GM10847 (cell line): ENCODE measurements around the gene TTC6.

ENCODE experiments used
- POLR2A ChIP-seq: IDR thresholded peaks from 2 replicates; pipeline ENCODE4 v1.6.1; 2011; ENCODE audit not compliant: insufficient read length; ENCODE audit errors: extremely low read depth

The TTC6 gene

GRCh38 chr14:37591941-37592481 lies 3.4 kb upstream of the TTC6 start:
- no peak for TF ChIP-seq POLR2A

- TF ChIP-seq POLR2A, result no peak
Measured at GRCh38 chr14:37592482-37593408, 2.7 kb upstream of the TTC6 start.

DNA sequence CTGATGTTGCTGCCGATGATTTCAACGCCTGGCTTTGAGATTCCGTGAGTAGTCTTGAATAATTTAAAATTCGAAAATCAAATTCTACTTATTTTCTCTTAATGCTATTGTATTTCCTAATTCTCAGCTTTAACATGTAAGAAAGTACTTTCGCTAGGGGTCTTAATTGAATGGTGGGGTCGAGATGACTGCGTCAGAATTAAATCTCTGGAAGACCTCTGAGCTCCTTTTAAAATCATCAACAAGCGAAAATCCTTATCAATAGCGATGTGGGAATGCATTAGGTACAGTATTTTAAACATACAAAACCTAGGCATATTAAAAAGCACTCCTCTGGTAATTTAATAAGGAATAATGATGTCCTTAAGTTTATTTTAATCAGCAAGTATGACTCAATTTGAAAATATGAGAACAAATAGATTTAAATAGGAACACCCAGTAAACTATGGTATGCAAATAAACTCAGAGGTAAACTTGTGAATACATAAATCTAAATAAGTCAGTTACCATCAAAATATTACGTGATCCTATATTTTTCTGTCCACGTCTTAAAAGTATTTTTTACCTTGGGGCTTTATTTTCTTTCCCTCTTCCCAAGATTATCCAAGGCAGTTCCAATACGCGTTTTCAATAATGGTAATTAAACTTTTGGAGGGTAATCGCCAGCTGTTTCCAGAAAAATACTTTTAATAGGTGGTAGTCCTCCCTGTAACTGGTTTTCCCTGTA lies 1.8 kb upstream of the TTC6 start:
- TF ChIP-seq POLR2A, result no peak

DNA sequence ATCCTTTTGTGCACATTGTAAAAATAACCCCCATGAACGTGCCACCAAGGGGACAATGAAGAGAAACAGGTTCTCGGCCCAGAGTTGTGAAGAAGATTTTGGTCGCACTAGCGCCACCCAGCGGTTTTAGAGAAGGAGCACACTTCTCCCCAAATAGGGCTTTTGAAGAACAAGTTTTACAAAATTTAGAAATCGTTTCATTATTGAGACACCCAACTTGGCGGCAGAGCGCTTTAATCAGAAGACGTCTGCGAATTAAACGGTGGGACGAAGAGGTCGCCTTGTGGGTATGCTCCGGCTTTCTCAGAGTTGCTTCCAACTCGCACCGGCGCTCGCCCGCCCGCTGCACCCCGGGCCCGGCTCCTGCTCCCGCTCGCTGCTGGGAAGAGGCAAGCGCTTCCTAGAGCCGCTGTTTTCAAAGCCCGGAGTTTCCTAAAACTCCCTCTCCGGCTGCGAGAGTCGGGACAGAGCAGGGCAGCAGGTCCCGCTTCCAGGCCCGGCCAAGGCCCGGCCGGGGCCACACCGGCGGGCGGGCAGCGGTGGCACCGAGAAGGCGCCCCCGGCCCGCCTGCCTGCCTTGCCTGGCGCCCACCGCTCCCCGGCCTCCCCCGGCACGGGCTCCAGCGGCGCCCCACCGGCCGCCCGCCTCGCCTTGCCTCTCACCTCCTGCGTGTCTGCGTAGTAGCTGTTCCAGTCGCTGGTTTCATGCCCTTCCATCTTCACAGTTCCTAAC lies 1.0 kb upstream of the TTC6 start:
- TF ChIP-seq POLR2A, result no peak

- TF ChIP-seq POLR2A, result no peak
Measured at GRCh38 chr14:37595809-37596621, 586 bp downstream of the TTC6 start.

GRCh38 chr14:37596790-37597472 lies 1.5 kb downstream of the TTC6 start:
- no peak for TF ChIP-seq POLR2A

DNA sequence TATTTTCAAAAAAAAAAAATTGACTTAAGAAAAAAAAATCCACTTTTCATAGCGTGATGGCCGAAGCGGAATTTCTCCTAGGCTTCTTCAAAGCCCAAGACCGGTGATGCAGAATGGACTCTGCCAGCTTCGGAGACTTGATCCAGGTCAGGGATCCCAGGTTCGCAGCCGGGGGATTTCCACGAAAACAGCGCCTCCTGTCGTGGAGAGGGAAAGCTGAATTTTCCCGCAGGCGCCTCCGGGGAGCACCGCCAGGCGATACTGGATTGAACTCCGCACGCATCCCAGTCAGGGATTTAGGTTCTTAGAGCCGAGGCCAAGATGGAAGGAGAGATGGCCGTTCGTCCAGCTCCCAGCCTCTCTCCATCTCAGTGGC lies 2.1 kb downstream of the TTC6 start:
- TF ChIP-seq POLR2A, result no peak

- no peak for TF ChIP-seq POLR2A
Measured at GRCh38 chr14:37597914-37598746, 2.7 kb downstream of the TTC6 start.

GRCh38 chr14:37598747-37599506 lies 3.5 kb downstream of the TTC6 start:
- TF ChIP-seq POLR2A, result no peak

GRCh38 chr14:37599507-37600368 lies 4.3 kb downstream of the TTC6 start:
- TF ChIP-seq POLR2A, result no peak

DNA sequence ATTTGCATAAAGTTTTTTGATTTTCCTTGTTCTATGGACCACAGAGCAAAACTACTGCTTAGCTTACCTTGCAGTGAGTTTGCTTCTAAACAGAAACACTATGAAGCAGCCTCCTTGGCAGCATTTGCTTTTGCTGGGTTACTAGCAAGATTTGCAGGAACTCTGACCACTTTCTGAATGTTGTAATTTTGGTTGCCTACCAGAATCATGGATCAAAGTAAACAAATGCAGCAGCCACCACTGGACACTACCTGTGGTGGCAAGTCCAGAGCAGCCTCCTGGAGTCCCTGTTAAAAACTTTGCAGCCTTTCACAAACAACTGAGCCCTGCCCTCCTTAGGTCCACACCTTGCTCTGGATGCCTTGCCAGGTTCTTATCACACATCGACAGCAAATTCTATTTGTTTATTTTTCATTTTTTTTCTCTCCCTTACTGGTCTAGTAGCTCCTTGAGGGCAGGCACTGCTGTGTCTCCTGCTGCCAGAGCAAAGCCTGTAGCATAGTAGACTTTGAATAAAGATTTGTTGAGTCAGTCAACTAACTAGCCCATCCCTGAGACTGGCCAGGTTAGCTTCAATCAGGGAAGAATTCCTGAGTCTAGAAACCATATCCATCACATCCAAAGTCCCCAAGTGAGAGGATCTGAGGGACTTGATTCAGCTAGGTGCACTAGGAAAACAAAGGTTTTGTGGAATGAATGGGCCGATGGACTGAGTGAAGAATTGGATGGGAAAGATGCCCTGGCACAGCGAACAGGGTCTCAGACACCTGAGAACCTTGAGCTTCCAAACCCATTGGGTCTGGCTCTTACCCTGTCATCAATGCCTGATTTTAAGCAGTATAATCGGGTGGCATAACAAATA lies 5.7 kb downstream of the TTC6 start:
- no peak for TF ChIP-seq POLR2A
